GM12873 (cell line): ENCODE results near the gene ASB13.

ENCODE experiments used
- TF ChIP-seq, protein P1 (sequence below): IDR thresholded peaks from 2 replicates; pipeline ENCODE4 v1.5.1; 2012; ENCODE audit warnings: low read depth, mild to moderate bottlenecking, moderate library complexity, low read length, control low read depth; ENCODE audit not compliant: insufficient read depth; ENCODE audit errors: missing control alignments

Gene ASB13

GRCh38 chr10:5659702-5660528 is 6.5 kb downstream of the ASB13 start:
- TF ChIP-seq, protein P1, sequence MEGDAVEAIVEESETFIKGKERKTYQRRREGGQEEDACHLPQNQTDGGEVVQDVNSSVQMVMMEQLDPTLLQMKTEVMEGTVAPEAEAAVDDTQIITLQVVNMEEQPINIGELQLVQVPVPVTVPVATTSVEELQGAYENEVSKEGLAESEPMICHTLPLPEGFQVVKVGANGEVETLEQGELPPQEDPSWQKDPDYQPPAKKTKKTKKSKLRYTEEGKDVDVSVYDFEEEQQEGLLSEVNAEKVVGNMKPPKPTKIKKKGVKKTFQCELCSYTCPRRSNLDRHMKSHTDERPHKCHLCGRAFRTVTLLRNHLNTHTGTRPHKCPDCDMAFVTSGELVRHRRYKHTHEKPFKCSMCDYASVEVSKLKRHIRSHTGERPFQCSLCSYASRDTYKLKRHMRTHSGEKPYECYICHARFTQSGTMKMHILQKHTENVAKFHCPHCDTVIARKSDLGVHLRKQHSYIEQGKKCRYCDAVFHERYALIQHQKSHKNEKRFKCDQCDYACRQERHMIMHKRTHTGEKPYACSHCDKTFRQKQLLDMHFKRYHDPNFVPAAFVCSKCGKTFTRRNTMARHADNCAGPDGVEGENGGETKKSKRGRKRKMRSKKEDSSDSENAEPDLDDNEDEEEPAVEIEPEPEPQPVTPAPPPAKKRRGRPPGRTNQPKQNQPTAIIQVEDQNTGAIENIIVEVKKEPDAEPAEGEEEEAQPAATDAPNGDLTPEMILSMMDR: no peak

GRCh38 chr10:5658871-5659618 is 7.3 kb downstream of the ASB13 start:
- TF ChIP-seq, protein P1: no peak

GRCh38 chr10:5656737-5657579 is 9.4 kb downstream of the ASB13 start:
- TF ChIP-seq, protein P1: no peak

DNA sequence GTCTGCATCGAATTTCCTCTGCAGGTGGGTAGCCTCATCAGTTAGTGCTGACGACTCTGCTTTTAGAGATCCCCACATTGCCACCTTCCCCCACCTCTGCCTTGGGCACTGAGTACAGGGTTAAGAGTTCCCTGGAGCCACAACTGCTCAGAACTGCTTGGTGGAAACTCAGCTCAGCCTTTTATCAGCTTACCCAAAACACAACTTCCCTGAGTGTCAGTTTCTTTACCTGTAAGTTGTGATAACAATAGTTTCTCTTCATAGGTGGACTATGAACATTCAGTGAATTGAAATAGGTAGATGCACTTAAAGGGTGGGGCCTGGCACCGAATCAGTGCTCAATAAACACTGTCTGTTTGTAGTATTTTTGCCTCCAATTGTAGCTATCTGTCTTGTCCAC is 11.3 kb downstream of the ASB13 start:
- TF ChIP-seq, protein P1: no peak

DNA sequence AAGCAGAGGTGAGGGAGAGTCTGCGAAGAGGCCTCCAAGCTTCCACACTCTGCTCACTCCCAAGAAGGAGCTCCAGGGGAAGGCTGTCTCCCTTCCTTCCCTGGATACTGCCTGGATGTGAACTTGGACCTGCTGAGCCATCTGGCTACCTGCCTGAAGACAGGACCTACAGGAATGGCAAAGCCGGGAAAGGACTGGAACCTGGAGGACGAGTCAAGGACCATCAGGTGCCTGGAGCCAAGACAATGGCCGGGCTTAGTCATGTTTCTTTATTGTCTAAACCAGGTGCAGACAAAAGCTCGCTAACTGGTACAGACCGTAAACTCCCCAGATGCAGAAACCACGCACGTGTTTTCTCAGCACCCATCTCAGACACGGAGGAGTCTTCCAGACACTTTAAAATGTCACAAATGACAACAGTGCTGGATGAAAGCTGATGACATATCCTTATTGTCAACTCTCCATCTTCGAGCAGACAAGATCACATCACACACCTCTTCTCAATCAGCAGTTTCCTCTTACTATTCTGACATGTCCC is 12.1 kb downstream of the ASB13 start:
- TF ChIP-seq, protein P1: no peak

- TF ChIP-seq, protein P1: no peak
Observed at GRCh38 chr10:5652746-5653145, 13.6 kb downstream of the ASB13 start.

DNA sequence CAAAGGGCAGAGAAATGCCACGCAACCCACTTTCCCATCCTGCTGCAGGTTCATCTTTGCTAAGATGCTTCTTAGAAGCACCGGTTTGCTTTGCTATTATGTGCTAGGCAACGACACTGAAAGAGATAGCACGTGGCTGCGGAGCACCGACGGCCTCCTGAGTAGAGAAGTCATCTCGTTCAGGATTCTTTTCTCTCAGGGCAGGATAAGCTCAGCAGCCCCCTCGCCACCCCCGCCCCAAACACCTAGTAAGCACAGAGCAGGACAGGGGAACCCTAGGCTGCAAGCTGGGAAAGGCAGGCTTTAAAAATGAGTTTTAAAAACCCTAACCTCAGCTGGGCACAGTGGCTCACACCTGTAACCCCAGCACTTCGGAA is 15.0 kb downstream of the ASB13 start:
- TF ChIP-seq, protein P1: no peak
